Measurements from ENCODE around the gene TMEM156. TPM values are rescaled to one million over a fixed set of nuclear protein-coding genes. Genes with fewer than 3 reads are reported as not detected.
"Not testable (repeated sequence)": the region's sequence is repeated elsewhere in the genome, so short reads cannot be mapped to it uniquely, and the experiment has no call there.

The TMEM156 gene
- total RNA-seq, 1 donor from 2014 or later: not detected

- ATAC-seq (no peak), DNase-seq (no peak)
- intact Hi-C loops (cut with micrococcal nuclease): no loop called here
Measured at GRCh38 chr4:39004758-39005157, 27.5 kb downstream of the TMEM156 start.

- intact Hi-C loops (cut with micrococcal nuclease); DNase-seq; ATAC-seq: not testable (repeated sequence)
Measured at GRCh38 chr4:39002058-39002457, 30.2 kb downstream of the TMEM156 start.

GRCh38 chr4:38995660-38996005 lies 36.6 kb downstream of the TMEM156 start:
- DNase-seq (no peak), ATAC-seq (no peak)
- intact Hi-C loops (cut with micrococcal nuclease): no loop called here

DNA sequence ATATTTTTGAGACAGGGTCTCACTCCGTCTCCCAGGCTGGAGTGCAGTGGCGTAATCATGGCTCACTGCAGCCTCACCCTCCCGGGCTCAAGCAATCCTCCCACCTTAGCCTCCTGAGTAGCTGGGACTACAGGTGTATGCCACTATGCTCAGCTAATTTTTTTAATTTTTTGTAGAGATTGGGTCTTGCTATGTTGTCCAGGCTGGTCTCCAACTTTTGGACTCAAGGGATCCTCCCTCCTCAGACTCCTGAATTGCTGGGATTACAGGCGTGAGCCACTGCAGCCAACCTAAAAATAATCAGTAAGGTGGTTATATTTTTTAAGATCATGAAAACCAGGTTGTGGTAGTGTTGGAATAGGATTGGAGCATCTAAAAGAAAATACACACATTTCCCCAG lies 38.1 kb downstream of the TMEM156 start:
- DNase-seq (no peak), ATAC-seq (no peak)
- intact Hi-C loops (cut with micrococcal nuclease): no loop called here

GRCh38 chr4:38993683-38994082 lies 38.5 kb downstream of the TMEM156 start:
- ATAC-seq: no peak
- intact Hi-C loops (cut with micrococcal nuclease): no loop called here
- no peak for DNase-seq

DNA sequence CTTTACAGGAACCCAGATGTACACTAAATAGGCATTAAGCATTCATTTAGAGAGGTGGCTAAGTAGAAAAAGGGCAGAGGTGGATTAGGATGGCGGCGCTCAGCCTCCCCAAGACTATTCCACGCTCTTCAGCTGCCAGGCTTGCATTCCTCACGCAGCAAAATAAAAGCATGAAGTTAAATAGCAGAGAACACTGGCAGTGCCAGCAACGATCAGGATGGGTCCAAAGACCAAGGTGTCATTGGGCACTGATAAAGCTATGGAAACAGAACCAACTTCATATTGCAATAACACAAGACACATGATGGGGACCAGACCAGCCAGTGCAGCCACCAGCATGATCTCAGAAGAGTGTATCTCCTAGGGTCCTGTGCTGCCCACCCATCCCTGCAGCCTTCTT lies 42.0 kb downstream of the TMEM156 start:
- no peak for ATAC-seq
- intact Hi-C loops (cut with micrococcal nuclease): no loop called here
- no peak for DNase-seq

GRCh38 chr4:38989487-38989886 lies 42.7 kb downstream of the TMEM156 start:
- ATAC-seq: no peak
- DNase-seq: no peak
- intact Hi-C loops (cut with micrococcal nuclease): no loop called here

DNA sequence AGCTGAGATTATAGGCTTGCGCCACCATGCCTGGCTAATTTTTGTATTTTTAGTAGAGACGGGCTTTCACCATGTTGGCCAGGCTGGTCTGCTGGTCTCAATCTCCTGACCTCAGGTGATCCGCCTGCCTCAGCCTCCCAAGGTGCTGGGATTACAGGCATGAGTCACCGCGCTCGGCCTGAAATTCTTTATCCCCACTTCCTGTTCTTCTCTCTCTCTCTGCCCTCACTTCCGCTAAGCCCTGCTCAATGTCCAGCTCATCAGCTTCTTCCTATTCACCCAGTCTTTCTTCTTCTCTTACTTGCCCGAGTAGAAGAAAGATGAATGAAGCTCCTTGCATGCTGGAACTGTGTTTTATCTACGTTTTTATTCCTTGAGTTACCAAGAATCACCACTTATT lies 43.9 kb downstream of the TMEM156 start:
- ATAC-seq; DNase-seq; intact Hi-C loops (cut with micrococcal nuclease): not testable (repeated sequence)

DNA sequence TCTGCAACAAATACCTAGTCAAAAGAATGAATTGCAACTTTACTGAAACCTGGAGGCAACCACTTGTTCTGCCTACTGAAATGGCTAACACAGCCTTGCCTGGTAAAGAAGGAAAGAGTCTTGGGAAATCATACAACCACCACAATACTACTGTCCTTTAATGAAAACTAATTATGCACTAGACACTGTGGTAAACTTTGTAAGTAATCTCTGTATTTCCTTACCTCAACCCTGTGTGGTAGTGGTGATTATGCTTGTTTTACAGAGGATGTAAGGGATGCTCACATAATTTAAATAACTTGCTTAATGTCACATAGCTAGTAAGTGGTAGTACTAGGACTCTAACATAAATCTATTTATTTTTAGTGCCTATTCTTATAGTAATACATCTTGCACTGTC lies 44.7 kb downstream of the TMEM156 start:
- no peak for ATAC-seq
- DNase-seq: no peak
- intact Hi-C loops (cut with micrococcal nuclease): no loop called here

GRCh38 chr4:38985410-38986100 lies 46.7 kb downstream of the TMEM156 start:
- intact Hi-C loops (cut with micrococcal nuclease): no loop called here
- DNase-seq: no peak
- no peak for ATAC-seq

DNA sequence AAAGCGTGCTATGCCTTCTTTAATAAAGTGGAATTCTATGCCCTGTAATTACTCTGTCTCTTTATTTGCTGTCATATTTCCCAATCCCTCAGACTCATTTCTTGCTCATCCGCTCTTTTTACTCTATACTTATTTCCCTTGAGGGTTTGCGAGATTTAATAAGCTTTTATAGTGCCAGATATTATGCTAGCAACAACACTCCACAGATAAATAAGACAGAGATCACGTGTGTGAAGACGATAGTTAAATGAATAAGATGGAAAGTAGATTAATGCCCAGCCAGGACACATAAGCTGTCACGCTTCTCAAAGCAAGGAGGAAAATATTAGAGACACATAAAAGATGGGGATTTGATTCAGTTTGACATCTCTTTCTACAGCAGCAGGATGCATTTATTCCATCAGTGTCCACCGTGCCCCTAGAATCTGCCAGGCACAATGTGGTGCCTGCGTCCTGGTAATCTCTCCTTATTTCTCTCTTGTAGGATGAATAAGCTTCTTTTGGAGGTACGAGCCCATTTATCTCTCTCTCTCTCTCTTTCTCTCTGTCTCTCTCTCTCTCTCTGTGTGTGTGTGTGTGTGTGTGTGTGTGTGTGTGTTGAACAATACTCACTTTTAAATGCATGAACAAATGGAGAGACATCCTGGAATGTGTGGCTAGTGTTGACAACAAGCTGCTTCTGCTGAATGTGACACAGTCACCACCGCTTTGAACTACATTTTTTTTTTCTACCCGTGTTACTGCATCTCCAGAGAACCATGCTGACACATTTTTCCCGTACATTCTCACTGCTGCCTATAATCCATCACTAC lies 48.2 kb downstream of the TMEM156 start:
- intact Hi-C loops (cut with micrococcal nuclease): no loop called here
- no peak for ATAC-seq
- no peak for DNase-seq

GRCh38 chr4:38983291-38983690 lies 48.9 kb downstream of the TMEM156 start:
- no peak for DNase-seq
- no peak for ATAC-seq
- intact Hi-C loops (cut with micrococcal nuclease): no loop called here

DNA sequence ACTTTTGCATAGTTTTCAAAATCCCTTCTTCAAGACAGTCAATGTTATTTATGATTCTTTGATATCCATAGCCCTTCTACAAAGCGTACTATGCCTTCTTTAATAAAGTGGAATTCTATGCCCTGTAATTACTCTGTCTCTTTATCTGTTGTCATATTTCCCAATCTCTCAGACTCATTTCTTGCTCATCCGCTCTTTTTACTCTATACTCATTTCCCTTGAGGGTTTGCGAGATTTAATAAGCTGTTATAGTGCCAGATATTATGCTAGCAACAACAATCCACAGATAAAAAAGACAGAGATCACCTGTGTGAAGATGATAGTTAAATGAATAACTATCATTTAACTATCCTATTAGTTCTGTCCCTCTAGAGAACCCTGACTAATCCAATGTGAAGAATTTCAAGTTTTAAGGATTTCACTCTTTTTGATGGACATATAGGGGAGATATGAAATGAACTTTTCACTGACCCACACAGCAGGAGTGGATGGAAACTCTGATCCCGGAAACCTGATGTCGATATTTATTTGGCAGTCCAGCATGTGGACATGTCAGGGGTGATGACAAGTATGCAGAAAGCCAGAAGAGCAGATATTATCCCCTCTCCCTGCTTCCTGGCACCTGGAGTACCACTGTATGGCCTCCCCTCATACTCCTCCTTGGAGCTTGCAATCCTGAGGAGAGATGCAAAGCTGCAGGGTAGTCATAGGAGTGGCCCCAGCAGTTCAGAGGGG lies 49.7 kb downstream of the TMEM156 start:
- no peak for ATAC-seq
- intact Hi-C loops (cut with micrococcal nuclease): no loop called here

GRCh38 chr4:38980903-38981676 lies 51.1 kb downstream of the TMEM156 start:
- no peak for DNase-seq
- intact Hi-C loops (cut with micrococcal nuclease): no loop called here
- no peak for ATAC-seq

More for the DNA sequence above, 49.7 kb downstream of the TMEM156 start:
- DNase-seq: no peak

GRCh38 chr4:38979511-38980230 lies 52.5 kb downstream of the TMEM156 start:
- ATAC-seq: no peak
- no peak for DNase-seq
- intact Hi-C loops (cut with micrococcal nuclease): no loop called here

DNA sequence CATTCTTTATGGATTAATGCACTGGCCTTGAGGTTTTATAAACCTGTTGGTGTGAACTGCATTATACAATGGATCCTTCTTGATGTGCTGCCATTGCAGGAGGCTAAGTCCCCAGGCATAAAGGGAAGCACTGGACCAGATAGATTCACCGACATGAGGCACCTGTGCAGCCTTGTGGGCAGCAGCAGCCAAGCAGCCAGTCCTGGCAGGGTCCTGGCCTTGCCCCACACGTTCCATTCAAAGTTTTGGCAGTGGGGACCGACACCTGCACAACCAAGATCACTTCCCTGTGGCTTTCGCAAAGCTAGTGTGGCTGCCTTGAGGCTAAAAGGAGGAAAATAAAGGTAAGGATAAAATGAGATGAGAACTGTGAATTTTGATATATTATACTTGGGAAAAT lies 53.1 kb downstream of the TMEM156 start:
- ATAC-seq (no peak), DNase-seq (no peak)
- intact Hi-C loops (cut with micrococcal nuclease): no loop called here

DNA sequence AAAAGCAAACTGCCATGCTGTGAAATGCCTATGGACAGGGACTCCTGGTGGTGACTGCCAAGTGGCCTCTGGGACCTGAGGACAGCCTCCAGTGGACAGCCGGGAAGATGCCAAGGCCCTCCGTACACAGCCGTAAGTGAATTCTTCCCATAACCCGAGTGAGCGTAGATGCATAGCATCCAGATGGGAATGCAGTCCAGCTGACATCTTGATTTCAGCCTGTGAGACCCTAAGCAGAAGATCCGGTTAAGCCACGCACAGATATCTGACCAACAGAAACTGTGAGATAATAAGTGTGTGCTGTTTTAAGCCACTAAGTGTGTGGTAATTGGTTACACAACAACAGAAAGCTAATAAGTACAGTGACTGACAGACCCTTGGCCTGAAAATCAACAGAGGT lies 55.9 kb downstream of the TMEM156 start:
- intact Hi-C loops (cut with micrococcal nuclease): no loop called here
- DNase-seq (no peak), ATAC-seq (no peak)

GRCh38 chr4:38968668-38969067 lies 63.5 kb downstream of the TMEM156 start:
- intact Hi-C loops (cut with micrococcal nuclease): no loop called here
- no peak for ATAC-seq
- DNase-seq: no peak

Data from left ventricle myocardium superior (tissue), 1 donor.